NCI-H128 (cell line): ENCODE results near the gene RNF115.
"Not testable (repeated sequence)": the region's sequence is repeated elsewhere in the genome, so short reads cannot be mapped to it uniquely, and the experiment has no call there.

ENCODE experiments used
- DNase-seq: peaks from one replicate; lab custom pipeline; 2025; ENCODE audit not compliant: unreplicated experiment; lab: John Stamatoyannopoulos, UW

RNF115 gene

DNA sequence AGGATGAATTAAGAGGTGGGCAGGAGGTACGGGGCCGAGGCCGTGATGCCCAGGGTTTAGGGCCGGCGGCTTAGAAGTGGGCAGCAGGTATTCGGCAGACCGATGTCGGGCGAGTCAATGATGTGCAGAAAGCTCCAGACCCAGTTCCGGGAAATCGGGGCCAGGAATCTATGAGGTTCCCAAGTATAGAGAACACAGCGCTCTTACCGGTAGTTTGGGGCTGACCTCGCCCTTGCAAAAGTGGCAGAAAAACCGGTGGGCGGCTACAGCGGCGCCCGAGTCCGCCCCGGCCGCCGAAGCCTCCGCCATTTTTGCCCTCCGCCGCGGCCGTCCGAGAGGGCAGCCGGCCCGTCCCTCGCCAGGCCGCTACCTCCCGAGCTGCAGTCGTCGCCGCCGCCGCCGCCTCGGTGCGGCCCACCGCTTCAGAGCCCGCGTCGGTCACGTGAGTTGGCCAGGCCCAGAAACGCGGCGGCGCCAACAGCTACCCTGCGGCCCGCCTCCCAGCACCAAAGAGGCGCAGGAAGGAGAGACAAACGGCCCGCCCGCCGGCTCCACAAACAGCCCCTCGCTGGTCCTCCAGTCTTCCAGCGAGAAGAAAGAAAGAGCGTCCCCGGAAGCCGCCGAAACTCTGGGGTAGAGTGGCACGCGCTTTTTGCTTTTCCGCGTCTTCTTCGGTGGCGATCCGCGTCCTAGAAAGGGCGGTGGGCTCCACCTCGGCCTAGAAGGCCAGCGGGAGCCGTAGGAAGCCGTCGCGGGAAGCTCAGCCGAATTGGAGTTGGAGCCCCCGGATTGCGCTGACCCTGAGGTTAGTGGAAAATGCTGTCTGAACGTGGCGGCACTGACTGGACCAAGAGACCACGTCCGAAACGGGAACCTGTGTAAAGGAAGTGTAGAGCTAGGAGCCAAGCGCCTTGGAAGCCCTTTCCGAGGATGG lies at the start of gene RNF115, which contains the start of gene POLR3C:
Gene RNF115, minus strand, starts transcription at position 531 of the 934 bp plus-strand sequence. Its CDS starts 222 bp downstream, at position 309.
Gene POLR3C, plus strand, starts transcription at position 636 of the 934 bp plus-strand sequence. CDS start 1,577 bp downstream, outside the sequence.
- peak; percentile 86 for DNase-seq

DNA sequence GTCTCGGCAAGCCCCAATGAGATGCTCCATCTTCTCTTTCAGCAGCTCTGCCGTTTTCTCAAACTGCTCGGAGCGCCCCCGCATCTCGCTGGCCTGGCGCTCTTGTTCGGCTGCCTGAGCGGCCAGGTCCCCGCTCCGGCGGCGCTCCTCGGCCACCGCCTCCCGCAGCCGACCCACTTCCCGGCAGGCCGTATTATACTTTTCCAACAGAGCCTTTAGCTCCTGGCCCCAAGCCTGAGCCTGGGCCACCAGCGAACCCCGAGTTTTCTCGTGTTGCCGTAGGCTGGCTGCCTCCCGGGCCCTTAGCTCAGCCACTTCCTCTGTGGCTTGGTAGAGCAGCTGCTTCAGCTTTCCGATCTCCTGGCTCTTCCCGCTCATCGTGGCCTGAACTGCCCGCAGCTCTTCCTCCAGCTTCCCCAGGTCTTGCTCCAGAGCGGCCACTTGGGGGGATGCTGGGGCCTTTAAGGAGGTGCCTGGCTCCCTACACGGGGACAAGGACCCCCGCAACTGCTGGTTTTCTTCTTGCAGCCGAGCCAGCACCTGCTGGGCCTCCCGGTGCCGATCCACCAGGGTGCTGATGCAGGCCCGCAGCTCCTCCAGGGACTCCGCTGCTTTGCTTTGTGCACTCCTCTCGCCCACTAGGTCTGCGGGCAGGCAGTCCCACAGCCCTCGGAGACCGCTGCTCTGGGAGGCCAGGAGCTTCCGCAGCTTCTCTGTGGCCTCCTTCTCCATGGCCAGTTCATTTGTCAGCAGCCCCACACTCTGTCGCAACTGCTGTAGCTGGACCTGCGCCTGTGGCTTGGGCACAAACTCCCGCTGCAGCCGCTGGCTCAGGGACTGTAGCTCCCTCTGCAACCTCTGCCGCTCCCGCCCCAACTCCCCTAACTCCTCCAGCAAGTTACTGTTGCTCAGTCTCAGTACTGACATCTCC lies 48.4 kb upstream of the RNF115 start:
- DNase-seq: no peak

DNA sequence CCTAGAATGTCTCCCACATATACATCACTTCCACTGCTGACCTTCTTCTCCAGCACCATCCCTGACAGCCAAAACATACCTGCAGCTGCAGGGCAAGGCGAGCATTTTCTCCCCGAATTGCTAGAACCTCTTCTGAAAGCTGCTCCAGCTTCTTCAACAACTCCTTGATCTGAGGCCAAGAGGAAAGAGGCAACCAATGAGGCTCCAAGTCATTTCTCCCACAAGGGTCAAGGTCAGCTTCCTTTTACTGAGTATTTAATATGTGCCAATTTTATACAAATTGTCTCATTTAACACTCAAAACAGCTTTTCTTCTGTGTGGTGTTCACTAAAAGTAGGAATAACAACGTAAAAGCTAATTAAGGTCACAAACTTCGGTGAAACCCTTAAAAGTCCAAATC lies 44.3 kb upstream of the RNF115 start:
- DNase-seq: no peak

DNA sequence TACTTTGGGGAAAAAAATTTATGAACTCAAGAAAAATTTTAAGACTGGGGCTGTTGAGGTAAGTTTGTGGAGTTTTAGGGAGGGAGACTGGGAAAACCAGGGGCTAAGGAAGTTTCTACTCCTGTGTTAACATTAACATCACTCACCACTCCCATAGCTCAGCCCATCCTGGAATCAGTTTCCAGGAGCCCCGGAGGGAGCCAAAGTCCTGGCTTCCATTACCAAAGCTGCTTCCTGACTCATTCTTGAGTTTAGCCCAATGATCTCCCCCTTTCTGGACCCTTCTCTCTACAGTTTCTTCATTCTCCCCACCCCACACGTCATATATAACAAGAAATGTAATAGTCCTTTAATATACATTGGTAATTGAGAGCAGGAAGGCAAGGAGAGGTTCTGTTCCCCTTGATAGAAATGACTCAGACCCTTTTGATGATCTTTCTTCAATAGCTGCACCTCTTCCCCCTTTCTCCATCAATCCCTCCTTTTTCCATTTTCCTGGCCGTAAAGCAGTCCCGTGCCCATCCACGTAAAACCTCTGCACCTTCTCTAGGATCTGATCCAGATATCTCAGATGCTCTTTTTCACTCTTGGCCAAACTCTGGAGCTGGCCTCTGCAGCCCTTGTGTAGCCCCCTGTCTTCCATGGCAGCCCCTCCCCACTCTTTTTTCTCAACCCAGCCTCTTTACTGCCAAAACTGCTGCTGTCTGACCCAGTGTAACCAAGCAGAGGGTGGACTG lies 39.6 kb upstream of the RNF115 start:
- DNase-seq: no peak

DNA sequence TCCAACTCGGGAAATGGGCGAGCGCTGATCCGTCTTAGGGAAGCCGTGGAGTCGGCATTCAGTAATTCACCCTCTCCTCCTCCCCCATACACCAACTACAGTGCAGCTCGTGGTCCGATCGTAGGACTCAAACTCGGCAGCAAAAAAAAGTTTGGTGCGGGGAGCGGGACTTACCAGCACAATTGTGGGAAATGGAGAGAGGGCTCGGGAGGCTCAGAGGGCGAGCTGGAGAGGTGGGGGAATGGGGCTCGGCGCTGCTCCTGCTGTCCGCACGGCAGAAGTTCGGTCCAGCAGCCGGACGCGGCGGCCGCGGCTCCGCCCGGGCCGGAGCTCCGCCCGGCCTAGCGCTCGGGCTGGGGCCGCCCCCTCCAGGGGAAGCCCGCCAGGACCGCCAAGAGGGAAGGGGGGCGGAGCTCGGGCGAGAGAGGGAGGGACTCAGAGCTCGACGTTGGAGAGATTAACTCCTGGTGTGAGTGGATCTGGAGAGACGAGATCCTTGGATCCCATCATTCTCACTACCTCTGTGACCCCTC lies 35.7 kb upstream of the RNF115 start:
- peak; percentile 70 for DNase-seq

DNA sequence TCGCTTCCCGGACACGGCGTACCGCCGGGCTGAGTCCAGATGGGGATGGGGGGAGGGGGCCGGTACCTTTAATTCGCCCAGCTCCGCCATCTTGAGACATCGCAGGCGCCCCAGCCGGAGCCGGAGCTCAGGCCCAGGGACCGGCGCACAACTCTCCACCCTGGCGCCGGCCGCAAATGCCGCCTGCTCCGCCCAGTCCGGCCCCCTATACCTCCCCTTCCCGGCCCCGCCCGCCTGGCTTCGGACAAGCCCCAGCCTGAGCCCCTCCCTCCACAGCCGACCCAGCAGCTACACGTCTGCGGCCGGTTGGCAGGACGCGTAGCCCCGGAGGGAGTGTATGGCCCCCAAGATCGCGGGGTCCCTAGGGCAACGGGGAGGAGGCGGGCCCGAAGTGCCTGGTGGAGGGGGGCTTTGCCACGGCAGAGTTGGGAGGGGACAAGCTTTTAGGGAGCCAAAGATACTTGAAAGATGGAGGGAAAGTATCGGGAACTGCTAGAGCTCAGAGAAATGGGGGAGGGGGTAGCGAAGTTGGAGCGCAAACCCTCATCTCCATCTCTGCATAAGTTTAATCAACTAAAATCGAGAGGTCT lies 35.1 kb upstream of the RNF115 start, which contains the start of gene PIAS3:
Gene PIAS3, minus strand, starts transcription at position 181 of the 590 bp plus-strand sequence. Its CDS starts 91 bp downstream, at position 90.
- DNase-seq: peak; percentile 79

DNA sequence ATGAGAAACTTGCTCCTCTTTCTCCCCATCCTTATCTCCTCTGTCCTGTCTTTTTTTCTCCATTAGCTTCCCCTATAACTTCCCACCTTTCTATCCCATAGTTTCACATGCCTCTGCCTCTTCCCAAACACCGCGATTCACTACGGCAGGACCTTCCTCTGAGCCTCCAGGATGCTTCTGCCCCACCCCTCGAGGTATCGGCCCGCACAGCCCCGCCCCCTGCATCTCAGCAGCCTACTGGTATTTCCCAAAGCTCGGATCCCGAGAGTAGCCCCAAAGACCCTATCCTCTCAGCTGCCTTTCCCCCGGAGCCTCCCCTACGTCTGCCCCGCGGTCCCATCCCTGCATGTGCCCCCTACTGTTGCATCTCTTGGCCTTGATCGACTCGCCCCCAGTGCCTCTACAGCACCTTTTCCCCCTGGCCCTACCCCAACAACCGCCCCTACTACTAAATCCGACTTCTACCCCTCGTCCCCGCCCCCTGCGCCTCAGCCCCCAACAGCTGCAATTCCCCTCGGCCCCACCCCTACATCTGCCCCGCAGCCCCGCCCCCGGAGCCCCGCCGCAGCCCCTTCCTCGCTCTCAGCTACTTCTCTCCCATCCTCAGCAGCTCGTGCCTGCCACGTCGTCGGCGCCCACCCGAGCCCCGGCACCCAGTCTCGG lies 34.5 kb upstream of the RNF115 start:
- DNase-seq: no peak

DNA sequence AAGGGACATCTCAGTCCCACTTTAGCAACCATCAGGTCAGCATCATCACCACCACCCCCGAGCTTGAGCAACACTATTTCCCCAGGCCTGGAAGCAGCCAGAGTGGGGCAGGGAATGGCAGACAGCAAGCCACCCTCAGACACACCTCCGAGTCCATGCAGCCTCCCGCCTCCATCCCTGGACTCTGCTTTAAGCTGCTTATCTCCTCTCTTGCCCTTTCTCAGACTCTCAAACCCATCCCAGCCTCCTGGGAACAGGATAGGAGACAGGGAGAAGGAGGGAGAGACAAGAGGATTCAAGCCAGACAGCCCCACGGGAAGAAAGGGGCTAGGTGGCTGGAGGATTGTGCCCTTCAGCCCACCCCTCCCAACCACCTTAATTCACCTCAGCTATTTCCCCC lies 33.3 kb upstream of the RNF115 start:
- DNase-seq: no peak

DNA sequence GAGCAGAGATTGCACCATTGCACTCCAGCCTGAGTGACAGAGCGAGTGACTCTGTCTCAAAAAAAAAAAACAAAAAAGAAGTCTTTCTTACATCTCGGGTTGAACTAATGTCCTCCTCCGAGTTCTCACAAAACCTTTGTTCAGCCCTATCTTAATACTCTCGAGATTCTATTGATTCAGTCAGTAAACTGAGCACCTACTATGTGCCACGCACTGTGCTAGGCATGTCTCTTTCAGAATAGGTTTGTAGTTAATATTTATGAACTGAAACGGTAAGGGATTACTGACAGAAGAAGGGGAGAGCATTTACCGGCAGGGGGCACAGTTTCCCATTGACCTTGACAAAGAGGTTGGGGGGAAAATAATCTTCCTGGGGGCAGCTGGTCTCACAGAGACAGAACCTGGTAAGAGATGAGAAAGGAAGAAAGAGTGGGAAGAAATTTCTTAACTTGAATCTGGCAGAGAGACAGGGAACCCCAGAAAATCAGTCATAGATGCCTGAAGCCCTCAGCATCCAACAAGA lies 31.6 kb upstream of the RNF115 start:
- no peak for DNase-seq

DNA sequence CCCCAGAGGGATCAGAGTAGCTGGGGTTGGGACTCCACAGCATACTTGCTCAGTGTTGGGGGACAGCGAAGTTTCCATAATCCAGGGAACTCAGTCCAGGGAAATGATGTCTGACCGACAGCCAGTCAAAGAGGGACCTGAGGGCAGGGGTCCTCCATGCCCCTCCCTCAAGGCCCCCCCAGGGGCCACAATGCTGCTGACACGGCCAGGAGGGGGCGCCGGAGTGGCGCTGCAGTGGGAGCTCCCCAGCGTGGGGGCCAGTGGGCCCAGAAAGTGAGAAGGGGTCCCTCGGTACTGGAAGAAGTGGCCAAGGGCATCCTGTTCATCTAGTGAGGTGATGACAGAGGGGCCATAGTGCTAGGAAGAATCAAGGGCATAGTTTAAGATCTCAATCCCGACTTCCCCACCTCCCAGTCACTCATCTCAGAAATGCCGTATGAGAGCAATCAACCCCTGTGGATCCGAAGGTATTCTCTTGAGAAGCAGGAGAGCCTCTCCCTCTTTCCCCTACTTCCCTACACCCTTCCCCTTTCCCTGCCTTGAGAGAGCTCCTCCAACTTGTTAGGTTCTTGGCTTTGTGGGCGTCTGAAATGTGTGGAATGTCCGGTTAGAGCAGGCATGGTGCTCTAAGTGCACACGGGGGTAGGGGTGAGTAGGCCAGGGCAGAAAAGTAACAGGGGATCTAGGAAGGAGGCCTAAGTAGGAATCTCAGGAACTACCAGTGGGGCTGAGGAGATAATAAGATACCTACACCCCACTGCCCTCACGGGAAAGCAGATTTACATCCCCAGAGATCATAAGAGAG lies 25.7 kb upstream of the RNF115 start:
- no peak for DNase-seq

DNA sequence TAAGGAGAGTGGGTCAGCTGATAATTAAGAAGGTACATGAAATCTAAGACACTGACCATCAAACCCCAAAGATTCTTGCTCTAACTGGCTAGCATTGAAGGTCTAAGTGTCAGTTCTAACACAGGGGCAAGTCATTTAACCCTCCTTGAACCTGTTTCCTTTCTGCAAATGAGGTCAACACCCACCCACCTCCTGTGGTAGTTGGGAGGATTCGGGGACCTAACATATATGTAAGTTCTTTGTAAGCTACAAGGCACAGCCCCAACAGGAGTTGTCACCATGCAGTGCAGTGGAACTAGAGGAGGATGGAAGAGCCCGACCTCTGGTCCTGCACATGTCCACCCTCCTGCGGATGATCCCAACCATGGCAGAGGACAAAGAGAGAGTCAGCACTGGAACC lies 23.9 kb upstream of the RNF115 start:
- no peak for DNase-seq

DNA sequence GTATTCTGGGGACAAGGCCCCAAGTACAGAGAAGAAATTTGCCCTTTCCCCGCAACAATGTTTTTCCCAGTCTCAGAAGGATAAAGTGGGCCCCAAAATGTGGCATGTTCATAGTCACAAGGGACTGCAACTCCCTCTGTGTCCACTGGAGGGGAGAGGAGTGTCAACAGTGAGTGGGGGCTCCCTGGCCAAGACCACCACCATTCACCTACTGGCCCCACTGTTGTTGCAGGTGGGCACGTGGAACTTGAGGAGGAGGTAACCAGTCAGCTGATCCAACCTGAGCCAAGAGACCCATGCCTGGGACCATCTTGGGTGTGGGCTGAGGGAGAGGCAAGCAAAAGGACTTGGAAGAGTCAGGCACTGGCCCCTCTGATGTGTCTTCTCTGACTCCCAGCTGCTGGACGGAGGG lies 22.3 kb upstream of the RNF115 start:
- no peak for DNase-seq

DNA sequence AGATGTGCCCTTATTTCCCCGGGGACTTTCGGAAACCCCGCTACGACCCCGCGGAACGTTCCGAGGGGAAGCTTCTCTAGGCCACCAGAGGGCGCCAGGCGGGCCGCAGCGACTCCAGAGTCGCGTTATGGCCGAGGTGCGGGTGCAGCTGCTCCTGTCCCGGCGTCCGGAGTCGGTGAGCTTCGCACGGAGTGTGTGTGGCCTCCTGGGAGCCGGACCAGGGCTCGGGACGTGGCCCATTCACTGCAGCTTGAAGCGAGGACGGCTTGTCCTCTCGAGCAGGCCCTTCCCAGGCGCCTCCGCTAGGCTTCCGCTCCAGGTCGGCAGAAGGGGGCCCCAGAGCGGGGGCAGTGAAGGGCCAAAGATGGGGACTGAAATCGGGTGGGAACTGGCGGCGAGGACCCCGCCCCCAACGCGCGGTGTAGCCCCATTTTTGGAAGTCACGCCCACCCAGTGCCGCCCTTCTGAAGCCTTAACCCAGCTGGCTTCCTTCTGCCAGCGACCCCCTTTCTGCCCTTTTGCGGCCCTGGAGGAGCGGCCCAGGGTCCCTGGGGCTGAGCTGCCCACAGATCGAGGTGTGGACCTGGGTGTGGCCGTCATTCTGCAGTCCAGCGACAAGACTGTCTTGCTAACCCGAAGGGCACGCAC lies 21.7 kb upstream of the RNF115 start, which contains the start of gene NUDT17:
Gene NUDT17, plus strand, starts transcription at position 117 of the 648 bp plus-strand sequence. Its CDS starts 11 bp downstream, at position 128.
- DNase-seq: peak; percentile 73

DNA sequence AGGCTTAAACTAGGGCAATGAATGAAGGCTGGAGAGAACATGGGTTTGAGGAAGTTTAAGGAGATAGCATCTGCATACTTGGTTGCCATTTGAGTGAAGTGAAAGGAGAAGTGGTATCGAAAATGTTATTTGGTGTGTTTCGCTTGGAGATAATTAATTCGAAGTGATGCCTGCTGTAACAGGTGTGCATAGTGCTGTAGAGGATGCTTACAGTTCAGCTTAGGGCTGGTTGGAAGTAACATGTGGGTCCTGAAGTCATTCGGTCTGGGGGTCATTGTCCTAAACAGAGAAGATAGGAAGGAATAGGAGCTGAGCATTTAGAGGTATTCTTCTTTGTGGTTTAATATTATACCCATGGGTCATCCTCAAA lies 21.2 kb upstream of the RNF115 start:
- DNase-seq: no peak

DNA sequence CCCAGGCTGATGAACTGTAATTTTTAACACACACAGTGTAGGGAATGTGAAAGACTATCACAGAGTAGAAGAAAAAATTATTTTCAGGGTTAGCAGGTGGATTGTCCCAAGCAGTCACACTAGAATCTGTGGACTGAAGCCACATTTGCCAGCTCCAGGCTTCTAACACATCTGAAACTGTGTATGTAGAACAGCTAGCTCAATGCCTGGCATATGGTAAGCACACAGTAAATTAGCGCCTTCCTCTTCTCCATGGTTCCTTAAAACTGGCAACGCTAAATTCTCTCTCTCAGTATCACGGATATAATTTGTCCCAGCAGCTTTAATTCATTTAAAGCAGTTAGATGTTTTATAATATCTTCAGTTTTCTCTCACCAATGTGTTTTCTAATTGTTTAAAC lies 19.1 kb upstream of the RNF115 start:
- DNase-seq: no peak

DNA sequence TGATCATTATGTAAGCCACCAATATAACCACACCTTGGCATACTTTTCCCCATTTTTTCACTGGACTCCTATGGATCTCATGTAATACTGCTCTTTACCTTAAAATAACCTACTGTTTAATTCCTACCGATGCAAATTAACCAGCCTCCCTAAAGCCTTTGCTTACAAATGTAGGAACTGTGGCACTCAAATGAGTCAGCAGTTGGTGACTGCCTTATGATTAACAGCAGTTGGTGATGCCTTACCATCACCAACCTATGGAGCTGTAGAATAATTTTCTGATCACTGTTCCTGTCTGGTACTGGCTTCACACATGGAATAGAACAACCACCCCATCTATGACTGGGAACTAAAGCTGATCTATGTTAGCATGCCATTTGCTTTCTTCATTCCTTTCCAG lies 13.8 kb upstream of the RNF115 start:
- DNase-seq: no peak

DNA sequence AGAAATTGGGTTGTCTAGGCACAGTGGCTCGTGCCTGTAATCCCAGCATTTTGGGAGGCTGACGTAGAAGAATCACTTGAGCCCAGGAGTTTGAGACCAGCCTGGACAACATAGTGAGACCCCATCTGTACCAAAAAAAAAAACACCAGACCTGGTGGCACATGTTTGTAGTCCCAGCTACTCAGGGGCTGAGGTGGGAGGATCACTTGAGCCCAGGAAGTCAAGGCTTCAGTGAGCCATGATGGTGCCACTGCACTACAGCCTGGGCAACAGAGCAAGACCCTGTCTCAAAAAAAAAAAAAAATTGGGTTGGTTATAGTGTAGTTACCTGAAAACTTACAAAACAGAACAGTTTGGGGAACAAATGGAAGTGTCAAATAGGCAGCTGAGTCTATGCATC lies 6.9 kb upstream of the RNF115 start:
- not testable (repeated sequence) for DNase-seq
